ENCODE results near the gene NKX1-1. TPM values are rescaled to one million over a fixed set of nuclear protein-coding genes. Genes with fewer than 3 reads are reported as not detected.

The NKX1-1 gene
- polyA plus RNA-seq, 2 of the 4 experiments (the other 2 are of a cell fraction) = not detected

- CTCF ChIA-PET = interaction anchor here (1.0 kb wide), 1 partner anchor 17 kb away, joined by 3 read pairs; no protein-coding TSS in a partner anchor
- no peaks in the 10 kb centered on the region for H3K9me3 ChIP-seq
- H3K4me3 ChIP-seq = no peak overlapping the region
- WGBS (ENCODE audit: missing lambda C conversion rate) = 93% methylated on average over 26 of the region's 28 CpGs
- no peak for ATAC-seq
- no peak for FAIRE-seq
- no peak overlapping the region for H3K27ac ChIP-seq
- DNase-seq (ENCODE audit: low read depth in 1 of 2, low spot score in 1 of 2) = no peak
- TF ChIP-seq CBX8 (IDR thresholded peaks at IDR 0.05) = no peak
- no peak for TF ChIP-seq USF2 (IDR thresholded peaks at IDR 0.05)
- TF ChIP-seq RAD21 (conservative IDR thresholded peaks at IDR 0.05 in 1 of 2, IDR thresholded peaks at IDR 0.05 in 1 of 2) = no peak
- TF ChIP-seq HOXA7 (CRISPR knock-in tag; IDR thresholded peaks at IDR 0.05) = no peak
- TF ChIP-seq ZSCAN20 (CRISPR knock-in tag; IDR thresholded peaks at IDR 0.05) = no peak
- no peak for TF ChIP-seq POLR2A (IDR thresholded peaks at IDR 0.05; ENCODE audit: low read length)
- no peak for TF ChIP-seq ESRRA (IDR thresholded peaks at IDR 0.05; ENCODE audit: borderline replicate concordance, low read length)
- no peak for TF ChIP-seq HDAC2 (IDR thresholded peaks at IDR 0.05)
- no peak for TF ChIP-seq EHF (CRISPR knock-in tag; IDR thresholded peaks at IDR 0.05)
- TF ChIP-seq RNF2 (IDR thresholded peaks at IDR 0.05; ENCODE audit: borderline replicate concordance, low read depth) = no peak
- no peak for TF ChIP-seq HEYL (CRISPR knock-in tag; IDR thresholded peaks at IDR 0.05)
- TF ChIP-seq ATOH8 (CRISPR knock-in tag; IDR thresholded peaks at IDR 0.05; ENCODE audit: low read depth) = no peak
- POLR2A ChIA-PET = no interaction called here
- no peak overlapping the region for H3K4me2 ChIP-seq
- no peaks in the 10 kb centered on the region for H3K4me1 ChIP-seq
These were observed 34.8 kb downstream of the NKX1-1 start for GRCh38 chr4:1371176-1372165.

- Histone ChIP-seq H3K4me3 (no peak overlapping the region), H3K4me2 (no peak overlapping the region), H3K27ac (no peak overlapping the region), H3K4me1 (no peaks in the 10 kb centered on the region), H3K9me3 (no peaks in the 10 kb centered on the region)
- no peak for ATAC-seq
- CTCF ChIA-PET = interaction anchor here (1.0 kb wide), 1 partner anchor 16 kb away, joined by 3 read pairs; no protein-coding TSS in a partner anchor
- DNase-seq (ENCODE audit: low read depth in 1 of 2, low spot score in 1 of 2) = no peak
- 87% methylated on average over 13 of the region's 29 CpGs for WGBS (ENCODE audit: missing lambda C conversion rate)
- POLR2A ChIA-PET = no interaction called here
- no peak for FAIRE-seq
- no peak for TF ChIP-seq ELK1 (IDR thresholded peaks at IDR 0.05; ENCODE audit: low read depth, low read length)
- no peak for TF ChIP-seq RARB (CRISPR knock-in tag; IDR thresholded peaks at IDR 0.05)
- no peak for TF ChIP-seq MAX (IDR thresholded peaks at IDR 0.05)
- no peak for TF ChIP-seq MAFK (IDR thresholded peaks at IDR 0.05; ENCODE audit: partially characterized antibody)
- no peak for TF ChIP-seq HOXB13 (CRISPR knock-in tag; IDR thresholded peaks at IDR 0.05; ENCODE audit: low read depth)
- no peak for TF ChIP-seq HDAC2 (IDR thresholded peaks at IDR 0.05)
- TF ChIP-seq PBX3 (IDR thresholded peaks at IDR 0.05) = no peak
- no peak for TF ChIP-seq RCOR1 (IDR thresholded peaks at IDR 0.05; ENCODE audit: low read depth, low read length)
- TF ChIP-seq HES2 (IDR thresholded peaks at IDR 0.05) = no peak
- TF ChIP-seq RNF2 (IDR thresholded peaks at IDR 0.05; ENCODE audit: borderline replicate concordance, low read depth) = no peak
- no peak for TF ChIP-seq PHF8 (IDR thresholded peaks at IDR 0.05; ENCODE audit: borderline replicate concordance, low read depth)
- no peak for TF ChIP-seq BHLHE40 (IDR thresholded peaks at IDR 0.05; ENCODE audit: low read depth, low read length)
- TF ChIP-seq E2F6 (IDR thresholded peaks at IDR 0.05; ENCODE audit: borderline replicate concordance, low read depth) = no peak
- TF ChIP-seq FOSB (CRISPR knock-in tag; IDR thresholded peaks at IDR 0.05) = no peak
- TF ChIP-seq SMC3 (IDR thresholded peaks at IDR 0.05) = no peak
- no peak for TF ChIP-seq REST (IDR thresholded peaks at IDR 0.05)
These were observed 35.7 kb downstream of the NKX1-1 start for GRCh38 chr4:1370321-1371124.
